Upper lobe of left lung (tissue), 6 donors: ENCODE measurements around the gene TNNT3. TPM values are rescaled to one million over a fixed set of nuclear protein-coding genes. Genes with fewer than 3 reads are reported as not detected.

ENCODE experiments used
- ATAC-seq, 2 donors: fragments of 200-7000 bp; cut with Tn5 transposase; one replicate each; pipeline ENCODE4 v1.9.1; 2022; ENCODE audit warnings: mild to moderate bottlenecking in 2 of 2, moderate library complexity in 2 of 2; ENCODE audit not compliant: low FRiP score in 2 of 2
- DNase-seq, 2 donors: peaks; one replicate each; pipeline ENCODE4 v3.0.0-alpha.2; 2019 to 2020
- H3K27ac ChIP-seq, 4 donors: fragments of 200-600 bp; sonication (generic); one replicate each; pipeline ENCODE4 v1.5.1; 2016 to 2019
- H3K27me3 ChIP-seq, 4 donors: fragments of 200-600 bp; sonication (generic); one replicate each; pipeline ENCODE4 v1.5.1; 2017 to 2019
- H3K36me3 ChIP-seq, 4 donors: fragments of 200-600 bp; sonication (generic); one replicate each; pipeline ENCODE4 v1.5.1; 2016 to 2019
- H3K4me1 ChIP-seq, 4 donors: fragments of 200-600 bp; sonication (generic); one replicate each; pipeline ENCODE4 v1.5.1; 2018 to 2019
- H3K4me3 ChIP-seq, 4 donors: fragments of 200-600 bp; sonication (generic); one replicate each; pipeline ENCODE4 v1.5.1; 2017 to 2019; ENCODE audit warnings: mild to moderate bottlenecking in 2 of 4, moderate library complexity in 1 of 4
- H3K9me3 ChIP-seq, 4 donors: fragments of 200-600 bp; sonication (generic); one replicate each; pipeline ENCODE4 v1.5.1; 2018 to 2019
- CTCF ChIP-seq, 6 experiments: fragments of 450-650 bp in 4 of 6; fragments of 200-600 bp in 2 of 6; sonication (generic) in 2 of 6; IDR thresholded peaks; one replicate each; pipeline ENCODE4 v1.5.1; 2016 to 2019; ENCODE audit warnings: antibody characterized with exemption in 6 of 6
- EP300 ChIP-seq, 4 donors: sonication (generic); formaldehyde crosslinking; IDR thresholded peaks; one replicate each; pipeline ENCODE4 v1.5.1; 2017; ENCODE audit warnings: antibody characterized with exemption in 4 of 4, control low read depth in 2 of 4
- POLR2A ChIP-seq, 4 donors: fragments of 450-650 bp; IDR thresholded peaks; one replicate each; pipeline ENCODE4 v1.5.1; 2016 to 2017; ENCODE audit warnings: antibody characterized with exemption in 4 of 4, mild to moderate bottlenecking in 2 of 4
- POLR2AphosphoS5 ChIP-seq, 2 donors: sonication (generic); formaldehyde crosslinking; IDR thresholded peaks; one replicate each; pipeline ENCODE4 v1.5.1; 2017; ENCODE audit warnings: antibody characterized with exemption in 2 of 2
- WGBS, 2 donors: methylation state at CpG; one replicate each; pipeline ENCODE4 v1.1.5; 2017 to 2018; 5-methylcytosine and 5-hydroxymethylcytosine counted together
- total RNA-seq, 6 donors: library from RNA; depleted of rRNA in 4 of 6; stranded (reverse); fragments of >200 nt in 4 of 6; gene quantifications; one replicate each; pipeline versions ENCODE4 v1.1.0 to v1.2.1, GENCODE V29; 2016 to 2021
- donor health status: DM: no; HTN: no; CAD: no; lungs with moderate emphysema.
- donor health status: DM: no; HTN: yes; CAD: no; lungs with severe emphysema.

Gene TNNT3
- total RNA-seq, 6 donors from 2014 or later = 1.1 to 13.1 (median 2.4) TPM; not detected in 1

- 72 to 87% methylated on average over 6 to 13 of the region's 15 CpGs for WGBS, 2 donors
- no peaks in the 10 kb centered on the region for H3K9me3 ChIP-seq
- no peak overlapping the region for H3K4me3 ChIP-seq
- no peak for TF ChIP-seq POLR2AphosphoS5 (IDR thresholded peaks at IDR 0.05)
- no peak for TF ChIP-seq EP300 (IDR thresholded peaks at IDR 0.05)
- no peak for TF ChIP-seq POLR2A (IDR thresholded peaks at IDR 0.05)
- TF ChIP-seq CTCF (IDR thresholded peaks at IDR 0.05) = no peak
- H3K27me3 ChIP-seq = no peaks in the 10 kb centered on the region
- H3K4me1 ChIP-seq = no peaks in the 10 kb centered on the region
- DNase-seq (peak; percentile 5 to 61), ATAC-seq (no peak)
- no peaks in the 10 kb centered on the region for H3K36me3 ChIP-seq
- no peak overlapping the region for H3K27ac ChIP-seq
These were observed 51.5 kb downstream of the TNNT3 start for GRCh38 chr11:1970956-1971355.

DNA sequence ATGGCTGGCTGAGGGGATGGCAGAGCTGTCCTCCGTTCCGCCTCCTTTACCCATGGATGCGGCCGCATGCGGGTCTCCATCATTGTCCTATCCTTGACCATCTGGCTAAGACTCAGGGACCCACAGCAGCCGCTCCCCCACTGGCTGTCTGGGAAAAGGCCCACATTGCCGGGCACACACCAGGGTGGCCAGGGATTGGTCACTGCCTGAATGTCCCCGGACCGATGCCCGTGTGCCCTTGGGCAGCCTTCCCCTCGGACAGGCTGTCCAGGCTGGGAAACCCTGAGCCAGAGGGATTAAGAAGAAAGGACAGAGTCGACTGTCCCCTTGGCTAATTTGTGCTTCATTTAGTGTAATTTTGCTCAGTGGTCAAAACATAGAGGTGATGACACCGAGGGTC lies 55.7 kb downstream of the TNNT3 start:
- no CpG with 5 or more reads among the region's 13 CpGs for WGBS, 2 donors
- no peaks in the 10 kb centered on the region for H3K36me3 ChIP-seq
- no peaks in the 10 kb centered on the region for H3K9me3 ChIP-seq
- no peaks in the 10 kb centered on the region for H3K4me1 ChIP-seq
- no peak for DNase-seq
- no peak overlapping the region for H3K27ac ChIP-seq
- no peak overlapping the region for H3K4me3 ChIP-seq
- no peak for ATAC-seq
- H3K27me3 ChIP-seq = no peaks in the 10 kb centered on the region
- TF ChIP-seq CTCF (IDR thresholded peaks at IDR 0.05) (no peak), POLR2A (IDR thresholded peaks at IDR 0.05) (no peak), POLR2AphosphoS5 (IDR thresholded peaks at IDR 0.05) (no peak), EP300 (IDR thresholded peaks at IDR 0.05) (no peak)

DNA sequence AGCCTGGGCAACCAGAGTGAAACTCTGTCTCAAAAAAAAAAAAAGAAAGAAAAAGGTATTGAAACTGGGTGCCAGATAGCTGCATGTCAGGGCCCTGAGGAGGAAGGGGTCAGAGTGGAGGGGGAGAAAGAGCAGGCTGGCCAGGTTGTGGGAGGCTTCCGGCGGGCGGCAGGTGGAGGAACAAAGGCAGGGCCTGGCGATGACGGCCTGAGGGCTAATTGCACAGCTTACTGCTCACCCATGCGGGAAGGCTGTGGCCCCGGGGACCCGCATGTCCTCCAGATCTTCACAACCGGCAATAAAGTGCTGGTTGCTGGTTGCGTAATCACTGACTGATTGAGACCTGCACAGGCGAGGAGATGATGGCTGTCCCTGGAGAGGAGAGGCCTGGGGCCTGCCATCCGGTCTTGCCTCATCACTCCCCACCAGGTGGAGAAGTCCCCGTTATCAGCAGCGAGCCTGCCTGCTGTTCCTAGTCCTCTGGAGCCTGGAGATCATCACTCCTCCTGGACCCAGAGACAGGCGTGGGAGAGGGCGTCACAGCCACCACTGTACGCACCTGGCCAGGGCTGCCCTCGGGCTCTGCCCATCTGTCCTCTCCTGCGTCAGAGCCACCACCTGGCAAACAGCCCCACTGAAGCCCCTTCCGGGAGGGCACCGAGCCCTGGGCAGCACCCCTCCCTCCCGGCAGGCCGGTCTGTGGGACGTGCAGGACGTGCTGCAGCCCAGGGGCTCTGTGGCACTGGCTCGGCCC lies 59.4 kb downstream of the TNNT3 start:
- no peak overlapping the region for H3K4me3 ChIP-seq
- TF ChIP-seq POLR2A (IDR thresholded peaks at IDR 0.05) (no peak), CTCF (IDR thresholded peaks at IDR 0.05) (no peak), EP300 (IDR thresholded peaks at IDR 0.05) (no peak), POLR2AphosphoS5 (IDR thresholded peaks at IDR 0.05) (no peak)
- no peaks in the 10 kb centered on the region for H3K4me1 ChIP-seq
- H3K27ac ChIP-seq = no peak overlapping the region
- ATAC-seq (no peak), DNase-seq (peak; percentile 10 to 48)
- 90% methylated on average over 4 of the region's 26 CpGs; no CpG with 5 or more reads in 1 of the 2 donors for WGBS, 2 donors
- no peaks in the 10 kb centered on the region for H3K27me3 ChIP-seq
- H3K36me3 ChIP-seq = no peaks in the 10 kb centered on the region
- no peaks in the 10 kb centered on the region for H3K9me3 ChIP-seq

- H3K4me1 ChIP-seq = no peaks in the 10 kb centered on the region
- H3K9me3 ChIP-seq = no peaks in the 10 kb centered on the region
- ATAC-seq (no peak), DNase-seq (peak in 1 of 2 donors; percentile 36)
- no peaks in the 10 kb centered on the region for H3K27me3 ChIP-seq
- 93% methylated on average over 3 of the region's 11 CpGs; no CpG with 5 or more reads in 1 of the 2 donors for WGBS, 2 donors
- TF ChIP-seq EP300 (IDR thresholded peaks at IDR 0.05) (no peak), CTCF (IDR thresholded peaks at IDR 0.05) (no peak), POLR2A (IDR thresholded peaks at IDR 0.05) (no peak), POLR2AphosphoS5 (IDR thresholded peaks at IDR 0.05) (no peak)
- H3K4me3 ChIP-seq = no peak overlapping the region
- no peaks in the 10 kb centered on the region for H3K36me3 ChIP-seq
- no peak overlapping the region for H3K27ac ChIP-seq
These were observed 60.1 kb downstream of the TNNT3 start for GRCh38 chr11:1979607-1980006.
